ENCODE results near the gene MAD1L1.

MAD1L1 gene

GRCh38 chr7:1961701-1962276, 271.0 kb downstream of the MAD1L1 start:
- DNase-seq: no peak

DNA sequence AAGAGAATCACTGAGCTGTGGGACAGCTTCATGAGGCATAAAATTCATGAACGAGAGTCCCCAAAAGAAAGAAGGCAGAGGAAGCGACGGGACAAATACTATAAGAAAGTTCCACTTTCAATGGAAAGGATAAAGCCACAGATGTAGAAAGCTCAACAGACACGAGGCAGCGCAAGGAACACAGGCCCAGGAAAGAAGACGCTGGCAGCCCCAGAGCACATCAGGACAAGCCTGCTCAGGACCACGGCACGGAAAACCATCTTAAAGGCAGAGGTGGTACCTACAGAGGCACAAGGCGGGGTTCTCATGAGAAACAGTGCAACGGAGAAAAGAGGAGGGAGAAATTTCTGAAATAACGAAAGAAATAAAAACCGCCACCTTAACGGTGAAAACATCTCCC, 273.4 kb downstream of the MAD1L1 start:
- no peak for DNase-seq

- no peak for DNase-seq
Observed at GRCh38 chr7:1957471-1958225, 275.1 kb downstream of the MAD1L1 start.

- no peak for DNase-seq
Observed at GRCh38 chr7:1956611-1957470, 275.9 kb downstream of the MAD1L1 start.

DNA sequence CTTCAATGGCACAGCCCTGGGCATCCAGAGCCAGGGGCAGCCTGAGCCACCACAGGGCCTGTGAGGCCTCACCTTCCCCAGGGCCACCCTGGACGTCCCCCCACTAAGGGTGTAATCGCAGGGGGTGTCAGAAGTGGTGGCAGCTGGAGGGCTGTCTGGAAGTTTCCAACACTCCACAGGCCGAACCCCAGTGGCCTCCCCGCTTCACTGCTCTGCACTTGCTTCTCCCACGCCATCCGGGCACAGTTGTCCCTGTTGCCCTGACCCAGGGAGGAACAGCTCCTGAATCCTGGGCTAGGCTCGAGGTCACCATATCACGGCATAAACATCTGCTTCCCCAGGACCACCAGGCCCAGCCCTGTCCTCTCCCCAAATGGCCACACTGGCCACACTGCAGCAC, 276.6 kb downstream of the MAD1L1 start:
- no peak for DNase-seq

DNA sequence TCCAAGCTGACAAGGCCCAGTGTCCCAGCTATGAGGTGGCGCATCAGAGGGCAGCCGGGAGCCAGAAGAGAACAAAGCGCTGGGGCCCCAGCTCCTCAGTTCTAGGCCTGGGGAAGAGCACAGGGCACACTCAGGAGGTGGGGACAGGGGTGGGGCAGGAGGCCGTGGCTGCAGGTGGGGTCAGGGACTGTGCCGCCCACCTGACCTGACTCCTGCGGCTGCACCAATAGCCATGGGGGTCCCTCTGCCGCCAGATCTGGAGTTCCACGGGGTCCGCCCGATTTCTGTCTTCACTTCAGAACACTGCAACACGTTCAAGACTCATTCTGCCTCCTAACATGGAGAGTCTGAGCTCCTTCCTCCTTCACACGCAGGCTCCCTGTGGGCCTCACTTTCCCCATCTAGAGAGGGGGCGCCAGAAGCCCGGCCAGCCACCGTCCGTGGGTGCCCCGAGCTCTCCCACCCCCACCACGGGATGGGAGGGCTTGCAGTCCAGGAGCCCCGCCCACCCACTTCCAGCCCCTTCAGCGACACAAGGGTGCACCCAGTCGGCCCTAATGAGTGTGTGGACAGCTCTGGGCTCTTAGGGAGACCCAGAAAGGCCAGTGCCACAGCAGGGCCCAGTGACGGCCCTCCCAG, 278.3 kb downstream of the MAD1L1 start:
- DNase-seq: no peak

- DNase-seq: no peak
Observed at GRCh38 chr7:1953199-1954190, 279.2 kb downstream of the MAD1L1 start.

DNA sequence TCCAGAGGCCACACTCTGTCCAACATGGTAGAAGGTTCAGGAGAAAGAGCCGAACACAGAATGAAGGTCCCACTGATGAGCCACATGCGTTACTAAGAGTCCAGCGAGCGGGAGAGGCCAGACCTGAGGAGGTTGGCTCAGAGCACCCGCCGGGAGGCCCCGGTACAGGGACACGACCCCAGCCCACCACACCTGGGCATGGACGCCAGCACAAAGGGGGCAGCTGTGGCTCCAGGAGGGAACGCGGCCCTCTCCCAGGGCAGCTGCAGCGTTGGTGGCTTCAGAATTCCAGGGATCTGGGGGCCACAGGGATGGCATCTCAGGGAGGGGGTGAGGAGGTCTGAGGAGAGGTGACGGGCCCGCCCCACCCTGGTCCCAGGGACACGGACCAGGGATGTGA, 280.0 kb downstream of the MAD1L1 start:
- DNase-seq: no peak

- DNase-seq: no peak
Observed at GRCh38 chr7:1952169-1952760, 280.5 kb downstream of the MAD1L1 start.

- no peak for DNase-seq
Observed at GRCh38 chr7:1951600-1951999, 281.1 kb downstream of the MAD1L1 start.

DNA sequence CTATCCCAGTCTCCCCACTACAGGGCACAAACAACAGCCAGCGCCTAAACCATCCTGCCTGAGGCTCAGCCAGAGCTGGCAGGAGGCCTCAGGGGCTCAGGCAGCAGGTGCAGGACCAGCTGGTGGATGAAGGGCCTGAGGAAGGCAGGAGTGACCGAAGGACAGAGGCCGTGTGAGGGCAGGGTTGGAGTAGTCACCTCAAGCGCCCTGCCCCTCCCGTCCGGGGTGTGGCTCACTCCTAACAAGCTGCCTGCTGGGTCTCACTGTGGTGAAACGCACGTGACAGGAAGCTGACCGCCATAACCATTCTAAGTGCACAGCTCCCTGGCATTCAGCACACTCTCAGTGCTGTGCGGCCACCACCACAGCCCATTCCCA, 281.6 kb downstream of the MAD1L1 start:
- DNase-seq: peak; percentile 75

- peak; percentile 55 for DNase-seq
Observed at GRCh38 chr7:1950452-1951158, 282.1 kb downstream of the MAD1L1 start.

DNA sequence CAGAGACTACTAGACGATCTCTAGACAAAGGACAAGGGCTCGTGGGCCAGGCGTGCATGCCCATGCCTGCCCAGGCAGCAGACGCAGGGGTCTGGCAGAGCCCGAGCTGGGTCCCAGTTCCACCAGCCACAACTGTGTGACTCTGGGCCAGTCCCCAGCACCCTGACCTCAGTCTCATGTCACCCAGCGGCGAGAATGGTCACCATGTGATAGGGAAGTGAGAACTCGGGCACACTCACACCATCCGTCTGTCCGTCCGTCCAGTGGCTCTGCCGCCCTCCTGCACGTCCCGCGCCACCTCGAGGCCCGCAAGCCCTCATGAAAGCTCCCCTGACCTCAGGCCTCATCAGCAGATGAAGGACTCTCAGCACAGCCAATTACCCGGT, 282.7 kb downstream of the MAD1L1 start:
- no peak for DNase-seq

GRCh38 chr7:1949681-1950055, 283.1 kb downstream of the MAD1L1 start:
- DNase-seq: no peak

DNA sequence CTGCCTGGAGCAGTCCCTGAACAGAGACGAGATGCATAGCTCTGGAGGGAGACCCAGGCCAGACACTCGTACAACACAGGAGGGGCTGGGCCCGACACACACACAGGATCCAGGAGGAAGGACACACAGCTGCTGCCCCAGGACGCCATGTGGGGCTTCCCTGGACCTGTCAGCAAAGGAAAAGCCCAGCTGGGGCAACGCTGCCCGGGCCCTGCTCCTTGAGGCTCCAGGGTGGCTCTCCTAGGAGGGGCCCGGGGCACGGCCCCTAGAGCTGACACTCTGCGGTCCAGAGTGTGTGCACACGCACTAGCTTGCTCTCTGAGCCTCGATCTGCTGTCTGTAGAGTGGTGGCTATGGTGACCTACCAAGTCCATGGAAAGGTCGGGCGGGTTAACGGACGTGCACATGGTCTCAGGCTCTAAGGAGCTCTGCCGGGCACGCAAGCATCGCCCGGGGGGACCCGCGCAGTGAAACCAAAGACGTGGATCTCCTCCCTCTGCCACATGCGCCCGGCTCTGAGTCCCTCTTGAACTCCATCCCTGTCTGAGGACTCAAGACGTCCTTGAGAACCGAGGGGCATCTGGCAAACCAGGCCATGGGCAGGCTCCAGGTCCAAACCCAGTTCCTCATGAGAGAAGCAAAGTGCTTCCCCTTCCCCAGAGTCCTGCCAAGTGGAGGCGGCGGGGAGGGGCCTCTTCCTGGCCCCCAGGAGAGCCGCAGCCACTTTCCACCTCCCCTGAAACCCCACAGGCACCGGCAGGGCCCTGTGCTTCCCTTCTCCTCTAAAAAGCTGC, 283.7 kb downstream of the MAD1L1 start:
- DNase-seq: no peak

- no peak for DNase-seq
Observed at GRCh38 chr7:1948301-1948796, 284.4 kb downstream of the MAD1L1 start.

DNA sequence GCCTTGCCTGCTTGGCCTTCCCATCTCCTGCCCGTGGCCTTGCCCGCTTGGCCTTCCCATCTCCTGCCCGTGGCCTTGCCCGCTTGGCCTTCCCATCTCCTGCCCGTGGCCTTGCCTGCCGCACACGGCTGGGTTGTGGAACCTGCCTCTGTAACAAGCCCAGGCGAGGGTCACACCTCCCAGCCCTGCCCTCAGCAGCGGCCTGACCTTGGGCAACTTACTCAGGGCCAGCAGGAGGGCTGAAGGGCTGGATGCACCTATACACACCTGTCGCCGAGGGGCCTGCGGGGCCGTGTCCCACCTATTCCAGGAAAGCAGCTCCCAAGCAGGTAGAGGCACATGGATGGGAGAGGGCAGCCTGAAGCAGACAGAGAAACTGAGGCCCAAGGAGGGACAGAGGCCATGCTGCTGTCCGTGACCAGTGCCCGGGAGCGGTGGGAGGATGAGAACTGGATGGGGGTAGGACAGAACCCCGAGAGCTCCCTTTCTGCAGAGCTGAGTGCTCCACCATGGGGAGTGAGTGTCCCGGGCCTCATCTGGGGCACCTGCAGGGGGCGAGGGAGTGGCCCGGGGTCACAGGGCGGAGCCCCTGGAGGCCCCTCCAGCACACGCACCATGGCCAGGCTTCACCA, 285.0 kb downstream of the MAD1L1 start:
- DNase-seq: no peak

DNA sequence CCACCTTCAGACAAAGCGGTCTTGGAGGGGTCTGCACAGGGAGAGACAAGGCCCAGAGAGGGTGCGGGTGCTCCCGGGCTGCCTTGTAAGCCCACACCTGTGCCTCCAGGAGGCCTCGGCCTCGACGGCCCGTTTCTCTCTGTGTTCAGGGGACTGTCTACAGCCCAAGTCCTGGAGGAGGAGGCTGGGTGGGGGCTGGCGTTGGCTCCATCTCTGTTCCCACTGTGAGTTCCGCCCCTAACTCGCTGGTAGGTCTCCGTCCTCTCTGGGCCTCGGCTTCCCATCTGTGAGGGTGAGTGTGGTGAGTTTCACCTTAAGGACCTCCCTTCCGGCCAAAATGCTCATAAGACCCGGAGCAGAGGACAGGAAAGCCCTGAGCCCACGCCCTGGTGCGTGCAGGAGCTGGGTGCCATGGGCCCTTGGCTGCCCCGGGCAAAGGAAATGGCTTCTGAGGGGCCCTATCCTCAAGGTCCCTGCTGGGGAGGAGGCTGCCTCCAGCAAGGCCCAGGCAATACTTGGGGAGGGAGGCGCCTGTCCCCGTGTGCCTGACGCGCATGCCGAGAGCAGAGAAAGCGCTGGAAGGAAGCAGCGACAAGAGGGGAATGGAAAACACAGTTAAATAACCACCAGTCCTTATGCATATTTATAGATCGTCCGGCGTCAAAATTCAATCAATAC, 285.8 kb downstream of the MAD1L1 start:
- no peak for DNase-seq
